IMR-90 (cell line): ENCODE measurements around the gene CCSER1. TPM values are rescaled to one million over a fixed set of nuclear protein-coding genes. Genes with fewer than 3 reads are reported as not detected.

Experiments used
- ATAC-seq: fragments of 200-7000 bp; cut with Tn5 transposase; 2 replicates; pipeline ENCODE4 v1.9.1; 2020; ENCODE audit warnings: low read depth, mild to moderate bottlenecking, moderate library complexity
- BruUV-seq: library from RNA; stranded (reverse); fragments of 400-500 nt; replicated peaks from 2 replicates; lab custom pipeline; 2021; lab: Mats Ljungman, UMichigan
- CTCF ChIA-PET: fragments of 300-600 bp; formaldehyde crosslinking; extraction: SDS; loops from one replicate; lab custom pipeline; 2021; ENCODE audit warnings: antibody characterized with exemption; lab: Yijun Ruan, JAX
- POLR2A ChIA-PET: fragments of 300-600 bp; sonication (Branson Sonifier 250); formaldehyde crosslinking; loops from one replicate; lab custom pipeline; 2022; ENCODE audit warnings: antibody characterized with exemption; ENCODE audit not compliant: unreplicated experiment; lab: Charles Lee
- DNase-seq: peaks from one replicate; pipeline ENCODE4 v3.0.0; 2013
- H2AFZ ChIP-seq: replicated peaks from 2 replicates; pipeline ENCODE3; 2013; ENCODE audit warnings: low read length, mild to moderate bottlenecking; ENCODE audit not compliant: poor library complexity
- H2AK5ac ChIP-seq: 2 replicates; pipeline ENCODE4 v1.6.1; 2013; ENCODE audit warnings: low read depth, low read length, inconsistent platforms
- H2AK9ac ChIP-seq: replicated peaks from 2 replicates; pipeline ENCODE3; 2013; ENCODE audit warnings: mild to moderate bottlenecking, low read depth, low read length, moderate library complexity; ENCODE audit not compliant: poor library complexity
- H2BK120ac ChIP-seq: 2 replicates; pipeline ENCODE4 v1.6.1; 2013; ENCODE audit warnings: low read depth, low read length, inconsistent platforms
- H2BK15ac ChIP-seq: 3 replicates; pipeline ENCODE4 v1.6.1; 2013; ENCODE audit warnings: low read depth, low read length, inconsistent platforms
- H2BK20ac ChIP-seq: 2 replicates; pipeline ENCODE4 v1.6.1; 2013; ENCODE audit warnings: low read depth, mild to moderate bottlenecking, inconsistent platforms, low read length, moderate library complexity
- H2BK5ac ChIP-seq: 2 replicates; pipeline ENCODE4 v1.6.1; 2013; ENCODE audit warnings: mild to moderate bottlenecking, low read depth, low read length, inconsistent platforms; ENCODE audit not compliant: poor library complexity, severe bottlenecking
- H3K14ac ChIP-seq: replicated peaks from 2 replicates; pipeline ENCODE4 v1.6.1; 2013; ENCODE audit warnings: low read depth, low read length, inconsistent platforms
- H3K18ac ChIP-seq: 2 replicates; pipeline ENCODE4 v1.6.1; 2013; ENCODE audit warnings: low read depth, low read length, control low read depth
- H3K23ac ChIP-seq: 2 replicates; pipeline ENCODE4 v1.6.1; 2013; ENCODE audit warnings: low read depth, low read length, inconsistent platforms
- H3K27ac ChIP-seq: 2 replicates; pipeline ENCODE4 v1.5.1; 2013; ENCODE audit warnings: mild to moderate bottlenecking, control low read depth, low read length; ENCODE audit not compliant: insufficient read depth
- H3K27me3 ChIP-seq: 2 replicates; pipeline ENCODE4 v1.6.1; 2013; ENCODE audit warnings: low read length; ENCODE audit not compliant: control insufficient read depth, insufficient read depth
- H3K36me3 ChIP-seq: 2 replicates; pipeline ENCODE4 v1.6.1; 2013; ENCODE audit warnings: low read length, mixed read lengths; ENCODE audit not compliant: control insufficient read depth, insufficient read depth
- H3K4ac ChIP-seq: 2 replicates; pipeline ENCODE4 v1.6.1; 2013; ENCODE audit warnings: low read depth, low read length, inconsistent platforms
- H3K4me1 ChIP-seq: 2 replicates; pipeline ENCODE4 v1.6.1; 2013; ENCODE audit warnings: low read length, mixed read lengths; ENCODE audit not compliant: control insufficient read depth, insufficient read depth
- H3K4me2 ChIP-seq: 2 replicates; pipeline ENCODE4 v1.6.1; 2013; ENCODE audit warnings: low read depth, mild to moderate bottlenecking, control low read depth, low read length, moderate library complexity
- H3K4me3 ChIP-seq: 2 replicates; pipeline ENCODE4 v1.5.1; 2013; ENCODE audit warnings: low read depth, mild to moderate bottlenecking, control low read depth, low read length, moderate library complexity; ENCODE audit not compliant: insufficient read depth
- H3K56ac ChIP-seq: 2 replicates; pipeline ENCODE4 v1.6.1; 2013; ENCODE audit warnings: low read length, inconsistent platforms; ENCODE audit not compliant: insufficient read depth; ENCODE audit errors: extremely low read depth
- H3K79me1 ChIP-seq, 2 experiments: 2 replicates each; pipeline ENCODE4 v1.6.1; 2013; ENCODE audit warnings: low read length in 2 of 2, inconsistent platforms in 1 of 2, low read depth in 1 of 2
- H3K9ac ChIP-seq: 2 replicates; pipeline ENCODE4 v1.6.1; 2013; ENCODE audit warnings: low read depth, low read length, control low read depth
- H3K9me1 ChIP-seq: 2 replicates; pipeline ENCODE4 v1.6.1; 2013; ENCODE audit warnings: low read length, inconsistent platforms; ENCODE audit not compliant: insufficient read depth
- H3K9me3 ChIP-seq: 2 replicates; pipeline ENCODE4 v1.6.1; 2013; ENCODE audit warnings: low read length; ENCODE audit not compliant: control insufficient read depth, insufficient read depth
- H4K20me1 ChIP-seq: 2 replicates; pipeline ENCODE4 v1.6.1; 2013; ENCODE audit warnings: low read length, inconsistent platforms; ENCODE audit not compliant: insufficient read depth
- H4K5ac ChIP-seq: 2 replicates; pipeline ENCODE4 v1.6.1; 2013; ENCODE audit warnings: mild to moderate bottlenecking, low read depth, low read length, control low read depth
- H4K8ac ChIP-seq, 2 experiments: 2 replicates each; pipeline ENCODE4 v1.6.1; 2013; ENCODE audit warnings: low read depth in 2 of 2, low read length in 2 of 2, control low read depth in 1 of 2, inconsistent platforms in 1 of 2
- H4K91ac ChIP-seq: 2 replicates; pipeline ENCODE4 v1.6.1; 2013; ENCODE audit warnings: low read depth, low read length, inconsistent platforms; ENCODE audit not compliant: insufficient read depth
- BHLHE40 ChIP-seq: fragments of 150-350 bp; IDR thresholded peaks from 2 replicates; pipeline ENCODE4 v1.6.1; 2016; ENCODE audit warnings: mild to moderate bottlenecking, low read depth, low read length
- CEBPB ChIP-seq: IDR thresholded peaks from 2 replicates; pipeline ENCODE4 v1.6.1; 2012; ENCODE audit warnings: low read depth, low read length, improper control_type of control experiment
- CHD1 ChIP-seq: IDR thresholded peaks from 2 replicates; pipeline ENCODE4 v1.6.1; 2012; ENCODE audit warnings: low read depth, low read length, improper control_type of control experiment
- ELK1 ChIP-seq: fragments of 150-350 bp; IDR thresholded peaks from 2 replicates; pipeline ENCODE4 v1.6.1; 2016; ENCODE audit warnings: low read depth, mild to moderate bottlenecking, low read length, moderate library complexity, borderline replicate concordance
- FOS ChIP-seq: fragments of 150-350 bp; IDR thresholded peaks from 2 replicates; pipeline ENCODE4 v1.6.1; 2016; ENCODE audit warnings: low read depth, low read length
- MAFK ChIP-seq: IDR thresholded peaks from 2 replicates; pipeline ENCODE4 v1.6.1; 2012; ENCODE audit warnings: low read depth, low read length, improper control_type of control experiment
- MAZ ChIP-seq: IDR thresholded peaks from 2 replicates; pipeline ENCODE4 v1.6.1; 2012; ENCODE audit warnings: low read depth, mild to moderate bottlenecking, low read length, improper control_type of control experiment, moderate library complexity, borderline replicate concordance
- MXI1 ChIP-seq: IDR thresholded peaks from 2 replicates; pipeline ENCODE4 v1.6.1; 2012; ENCODE audit warnings: low read depth, mild to moderate bottlenecking, low read length, moderate library complexity, borderline replicate concordance
- NFE2L2 ChIP-seq: fragments of 150-350 bp; IDR thresholded peaks from 2 replicates; pipeline ENCODE4 v1.6.1; 2016; ENCODE audit warnings: low read depth, mild to moderate bottlenecking, low read length
- POLR2A ChIP-seq: IDR thresholded peaks from 2 replicates; pipeline ENCODE4 v1.6.1; 2012; ENCODE audit warnings: mild to moderate bottlenecking, low read depth, low read length
- RAD21 ChIP-seq: IDR thresholded peaks from 2 replicates; pipeline ENCODE4 v1.6.1; 2012; ENCODE audit warnings: low read length, improper control_type of control experiment
- RCOR1 ChIP-seq: IDR thresholded peaks from 2 replicates; pipeline ENCODE4 v1.6.1; 2012; ENCODE audit warnings: mild to moderate bottlenecking, low read length, improper control_type of control experiment; ENCODE audit not compliant: insufficient replicate concordance
- RFX5 ChIP-seq: IDR thresholded peaks from 2 replicates; pipeline ENCODE4 v1.8.0; 2012; ENCODE audit warnings: low read depth, mild to moderate bottlenecking, low read length, moderate library complexity
- SMC3 ChIP-seq: fragments of 150-350 bp; IDR thresholded peaks from 2 replicates; pipeline ENCODE4 v1.6.1; 2016; ENCODE audit warnings: low read depth, mild to moderate bottlenecking, antibody characterized with exemption, low read length, moderate library complexity
- WGBS, 2 experiments: methylation state at CpG; one replicate each; pipeline versions ENCODE4 v1.1.5 to v1.1.7; 2013; ENCODE audit warnings: missing lambda C conversion rate in 2 of 2; ENCODE audit not compliant: insufficient read length in 1 of 2; ENCODE audit errors: extremely low coverage in 2 of 2; 5-methylcytosine and 5-hydroxymethylcytosine counted together
- dilution Hi-C: fragments of 300-500 bp; cut with HindIII; formaldehyde crosslinking; loops from one replicate; pipeline ENCODE4 v1.14.3; 2018; ENCODE audit warnings: low sequenced_read_pairs; ENCODE audit not compliant: unreplicated experiment
- in situ Hi-C: fragments of 300-500 bp; cut with MboI; formaldehyde crosslinking; loops from 3 replicates; pipeline ENCODE4 v1.14.3; 2019; ENCODE audit warnings: low sequenced_read_pairs, inconsistent platforms, mixed read lengths
- intact Hi-C: fragments of 100-400 bp; cut with micrococcal nuclease; formaldehyde crosslinking; loops from 2 replicates; pipeline ENCODE4 v1.10.0; 2022
- polyA plus RNA-seq, 3 experiments: library from polyadenylated mRNA; depleted of rRNA; stranded (reverse); fragments of >200 nt; gene quantifications; 2 replicates each; pipeline ENCODE4 v1.2.3, GENCODE V29; 2012; ENCODE audit warnings: low replicate concordance in 1 of 3
- total RNA-seq: library from RNA; depleted of rRNA; stranded (reverse); fragments of >200 nt; gene quantifications from 2 replicates; pipeline ENCODE4 v1.2.3, GENCODE V29; 2012
- TF ChIP-seq, protein P1 (sequence below): conservative IDR thresholded peaks from 2 replicates; pipeline ENCODE4 v1.5.1; 2012; ENCODE audit warnings: mild to moderate bottlenecking, low read depth, low read length, improper control_type of control experiment
- TF ChIP-seq, protein P2 (sequence below): fragments of 150-350 bp; IDR thresholded peaks from 2 replicates; pipeline ENCODE4 v1.6.1; 2017; ENCODE audit warnings: mild to moderate bottlenecking, antibody characterized with exemption, low read length, low read depth

Gene CCSER1
- total and polyA plus RNA-seq, 2 of the 4 experiments (the other 2 are of a cell fraction) = not detected

- Histone ChIP-seq H2BK20ac (no peak overlapping the region), H3K4me3 (no peak overlapping the region), H3K9me3 (no peaks in the 10 kb centered on the region), H2BK5ac (no peak overlapping the region), H3K27ac (no peak overlapping the region), H3K9me1 (no peaks in the 10 kb centered on the region), H4K20me1 (no peaks in the 10 kb centered on the region), H3K36me3 (no peaks in the 10 kb centered on the region), H2AK9ac (no peak overlapping the region), H3K79me1 (no peaks in the 10 kb centered on the region), H2AFZ (no peak overlapping the region), H3K18ac (no peak overlapping the region), H3K4me1 (no peaks in the 10 kb centered on the region), H3K9ac (no peak overlapping the region), H3K14ac (no peak overlapping the region), H2AK5ac (no peak overlapping the region), H4K5ac (no peak overlapping the region), H3K4me2 (no peak overlapping the region), H4K91ac (no peak overlapping the region), H2BK15ac (no peak overlapping the region), H3K56ac (no peak overlapping the region), H4K8ac (no peak overlapping the region), H2BK120ac (no peak overlapping the region), H3K4ac (no peak overlapping the region), H3K23ac (no peak overlapping the region), H3K27me3 (no peaks in the 10 kb centered on the region)
- ChIA-PET CTCF (no interaction called here), POLR2A (no interaction called here)
- TF ChIP-seq BHLHE40 (no peak), ELK1 (no peak), FOS (no peak), RFX5 (no peak), MAFK (no peak), MXI1 (no peak), SMC3 (no peak), RCOR1 (no peak), POLR2A (no peak), CEBPB (no peak), CHD1 (no peak), RAD21 (no peak), NFE2L2 (no peak), MAZ (no peak)
- TF ChIP-seq, protein P1, sequence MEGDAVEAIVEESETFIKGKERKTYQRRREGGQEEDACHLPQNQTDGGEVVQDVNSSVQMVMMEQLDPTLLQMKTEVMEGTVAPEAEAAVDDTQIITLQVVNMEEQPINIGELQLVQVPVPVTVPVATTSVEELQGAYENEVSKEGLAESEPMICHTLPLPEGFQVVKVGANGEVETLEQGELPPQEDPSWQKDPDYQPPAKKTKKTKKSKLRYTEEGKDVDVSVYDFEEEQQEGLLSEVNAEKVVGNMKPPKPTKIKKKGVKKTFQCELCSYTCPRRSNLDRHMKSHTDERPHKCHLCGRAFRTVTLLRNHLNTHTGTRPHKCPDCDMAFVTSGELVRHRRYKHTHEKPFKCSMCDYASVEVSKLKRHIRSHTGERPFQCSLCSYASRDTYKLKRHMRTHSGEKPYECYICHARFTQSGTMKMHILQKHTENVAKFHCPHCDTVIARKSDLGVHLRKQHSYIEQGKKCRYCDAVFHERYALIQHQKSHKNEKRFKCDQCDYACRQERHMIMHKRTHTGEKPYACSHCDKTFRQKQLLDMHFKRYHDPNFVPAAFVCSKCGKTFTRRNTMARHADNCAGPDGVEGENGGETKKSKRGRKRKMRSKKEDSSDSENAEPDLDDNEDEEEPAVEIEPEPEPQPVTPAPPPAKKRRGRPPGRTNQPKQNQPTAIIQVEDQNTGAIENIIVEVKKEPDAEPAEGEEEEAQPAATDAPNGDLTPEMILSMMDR = no peak
- TF ChIP-seq, protein P2, sequence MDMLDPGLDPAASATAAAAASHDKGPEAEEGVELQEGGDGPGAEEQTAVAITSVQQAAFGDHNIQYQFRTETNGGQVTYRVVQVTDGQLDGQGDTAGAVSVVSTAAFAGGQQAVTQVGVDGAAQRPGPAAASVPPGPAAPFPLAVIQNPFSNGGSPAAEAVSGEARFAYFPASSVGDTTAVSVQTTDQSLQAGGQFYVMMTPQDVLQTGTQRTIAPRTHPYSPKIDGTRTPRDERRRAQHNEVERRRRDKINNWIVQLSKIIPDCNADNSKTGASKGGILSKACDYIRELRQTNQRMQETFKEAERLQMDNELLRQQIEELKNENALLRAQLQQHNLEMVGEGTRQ = no peak
- BruUV-seq = no TSS peak
- WGBS, 2 experiments = 40% methylated on average over 1 of the region's 2 CpGs; no CpG with 5 or more reads in 1 of the 2 experiments
- in situ Hi-C loops = no loop called here
- DNase-seq (no peak), ATAC-seq (no peak)
- dilution Hi-C loops = no loop called here
- intact Hi-C loops = no loop called here
Measured at GRCh38 chr4:90990284-90990683, 863.1 kb downstream of the CCSER1 start.
